ENCODE results near the gene ITGA5.

Gene ITGA5

DNA sequence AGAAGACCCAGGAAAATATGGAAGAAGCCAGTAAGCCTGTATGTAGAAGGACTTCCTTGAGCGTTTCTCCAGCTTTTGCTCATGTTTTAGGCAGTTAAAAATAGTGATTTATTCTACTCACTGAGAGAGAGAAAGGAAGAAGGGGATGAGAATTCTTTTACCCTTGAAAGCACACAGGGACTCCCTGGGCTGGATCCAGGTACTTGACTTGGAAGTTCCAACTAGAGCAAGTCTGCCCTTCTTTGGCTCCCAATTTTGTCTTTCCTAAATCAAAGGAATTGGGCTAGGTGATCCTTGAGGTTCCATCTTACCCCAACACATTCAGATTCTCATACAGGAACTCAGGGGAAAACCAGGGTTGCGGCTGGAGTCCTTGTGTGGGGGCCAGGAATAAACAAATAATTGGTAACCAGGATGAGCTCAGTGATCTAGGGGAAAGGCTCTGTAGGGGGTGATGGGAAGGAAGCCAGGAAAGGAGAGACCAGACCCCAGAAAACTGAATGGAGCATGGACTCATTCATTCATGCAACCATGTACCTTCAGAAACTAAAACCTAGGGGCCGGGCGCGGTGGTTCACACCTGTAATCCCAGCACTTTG, 11.5 kb upstream of the ITGA5 start:
- DNase-seq, result no peak

DNA sequence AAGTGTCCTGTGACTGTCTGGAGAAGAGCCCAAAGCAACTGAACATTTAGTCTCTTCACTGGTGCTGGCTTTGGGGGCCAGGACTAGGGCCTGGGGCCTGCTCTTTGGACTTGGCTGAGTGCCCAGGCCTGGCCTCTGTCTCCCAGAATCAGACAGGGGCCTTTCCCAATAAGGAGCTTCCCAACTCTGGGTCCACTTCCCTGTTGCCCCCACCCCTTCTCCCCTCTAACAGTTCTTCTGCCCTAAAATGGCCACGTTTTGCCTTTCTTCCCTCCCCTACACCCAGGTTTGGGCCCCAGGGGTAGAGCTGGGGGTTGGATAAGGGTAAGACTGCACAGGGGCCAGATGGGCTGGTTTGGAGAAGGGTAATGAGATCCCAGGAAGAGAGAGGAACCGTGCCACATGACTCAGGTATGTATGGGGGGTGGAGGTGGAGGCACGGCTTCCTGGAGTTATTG, 10.0 kb upstream of the ITGA5 start:
- no peak for DNase-seq

DNA sequence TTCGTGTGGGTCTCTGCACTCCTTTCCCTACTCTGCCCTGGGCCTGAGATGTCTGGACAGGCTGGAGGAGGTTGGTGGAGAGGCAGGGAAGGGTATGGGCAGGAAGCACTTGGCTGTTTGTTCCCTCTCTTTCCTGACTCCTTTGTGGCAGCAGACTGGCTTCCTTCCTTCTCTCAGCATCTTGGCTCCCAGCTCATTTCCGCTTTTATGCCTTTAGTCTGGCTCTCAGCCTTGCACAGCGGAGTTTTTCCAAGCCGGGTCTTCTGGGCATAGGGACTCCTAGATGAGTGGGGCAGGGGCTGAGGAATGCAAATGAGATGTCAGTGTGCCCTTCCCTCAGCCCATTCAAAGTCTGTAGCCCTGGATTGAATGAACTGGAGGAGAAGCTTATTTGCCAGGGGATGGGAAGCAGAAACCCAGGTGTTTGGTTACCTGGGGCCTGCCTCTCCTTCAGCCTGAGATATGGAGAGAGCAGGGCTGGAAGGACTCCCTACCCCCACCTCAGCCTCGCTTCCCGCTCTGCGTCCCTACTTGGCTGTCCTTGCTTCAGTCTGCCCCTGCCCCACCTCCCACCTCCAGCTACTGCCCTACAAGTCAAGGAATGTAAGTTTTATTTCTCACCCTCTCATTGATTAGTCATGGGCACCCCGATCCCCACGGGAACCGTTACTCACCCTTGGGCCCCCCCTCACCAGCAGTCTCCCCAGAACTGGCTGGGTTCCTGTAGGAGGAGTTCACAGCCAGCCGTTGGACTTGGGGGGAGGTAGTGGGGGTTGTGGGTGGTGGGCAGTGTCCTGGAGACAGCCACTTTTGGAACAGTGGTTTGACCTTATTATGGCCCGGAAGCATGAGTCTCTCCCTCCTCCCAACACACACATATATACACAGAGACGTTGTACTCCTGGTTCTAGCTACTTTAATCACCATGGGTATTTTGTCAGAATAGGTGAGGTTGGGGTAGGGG, 9.3 kb upstream of the ITGA5 start:
- no peak for DNase-seq

DNA sequence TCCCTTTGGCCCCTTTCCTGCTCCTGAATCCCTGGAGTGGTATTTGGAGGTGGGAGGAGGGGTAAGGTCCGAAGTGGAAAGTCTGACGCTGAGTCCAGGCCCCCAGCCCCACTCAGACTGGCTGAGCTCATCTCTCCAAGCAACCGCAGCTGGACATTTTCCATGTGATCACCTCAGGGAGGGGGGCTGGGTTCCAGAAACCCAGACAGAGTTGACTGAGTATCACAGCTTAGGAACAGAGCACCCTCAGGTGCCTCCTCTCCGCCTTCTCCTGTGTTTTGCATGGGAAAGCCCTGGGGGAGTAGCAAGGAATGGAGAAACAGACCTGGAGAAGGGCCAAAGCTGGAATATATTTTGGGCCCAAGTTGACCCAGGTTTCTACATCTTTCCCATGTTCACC, 8.0 kb upstream of the ITGA5 start:
- DNase-seq, result no peak

DNA sequence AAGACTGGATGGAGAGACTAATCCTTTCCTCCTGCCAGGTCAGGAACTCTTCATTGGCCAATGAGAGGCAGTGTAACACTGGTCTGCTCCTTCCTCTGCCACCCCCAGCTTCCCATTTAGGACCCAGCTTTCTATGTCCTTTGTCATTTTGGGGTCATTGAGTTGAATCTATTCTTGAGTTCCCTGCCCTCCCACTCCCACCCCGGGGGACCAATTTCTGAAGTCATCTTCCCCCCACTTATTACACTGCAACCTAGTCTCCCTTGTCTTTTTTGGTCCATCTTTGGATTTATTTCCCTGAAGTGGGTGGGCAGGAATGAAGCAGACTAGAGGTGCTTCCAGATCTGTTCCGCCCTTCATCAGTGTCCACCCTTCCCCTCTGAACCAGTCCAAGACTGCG, 7.6 kb upstream of the ITGA5 start:
- DNase-seq, result no peak

DNA sequence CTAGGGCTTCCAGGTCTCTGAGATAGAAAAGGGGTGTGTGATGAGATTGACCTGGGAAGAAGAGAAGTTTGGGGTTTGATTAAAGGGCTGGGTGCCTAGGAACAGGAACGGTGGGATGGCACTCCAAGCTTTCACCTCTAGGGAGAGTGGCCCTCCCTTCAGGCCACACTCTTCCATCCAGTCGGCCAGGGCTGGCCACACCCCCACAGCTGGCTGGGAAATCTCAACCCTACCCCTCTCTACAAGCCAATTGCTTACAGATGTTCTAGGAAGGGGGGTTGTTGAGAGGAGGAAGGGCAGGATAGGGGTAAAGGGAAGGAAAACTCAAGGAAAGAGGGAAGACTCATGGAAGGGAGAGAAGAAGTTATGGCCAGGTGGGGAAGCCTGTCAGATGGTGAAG, 6.6 kb upstream of the ITGA5 start:
- DNase-seq, result no peak

DNA sequence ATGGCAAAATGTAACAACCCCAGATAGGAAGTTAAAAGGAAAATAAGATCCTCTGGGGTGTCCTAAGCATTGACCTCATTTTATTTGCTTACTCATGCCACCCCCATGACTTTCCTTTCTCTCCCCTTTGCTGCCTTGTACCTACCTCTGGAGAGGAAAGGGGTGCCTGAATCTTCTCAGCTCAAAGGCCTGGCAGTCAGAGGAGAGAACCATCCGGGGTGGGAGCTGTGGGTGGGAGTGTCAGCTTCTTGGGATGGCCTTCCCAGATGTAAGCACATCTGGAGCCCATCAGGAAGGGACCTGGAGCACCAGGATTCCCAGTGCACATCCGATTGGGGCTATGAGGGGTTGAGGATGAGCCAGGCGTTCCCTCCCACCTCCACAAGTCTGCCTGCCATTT, 5.2 kb upstream of the ITGA5 start:
- no peak for DNase-seq

DNA sequence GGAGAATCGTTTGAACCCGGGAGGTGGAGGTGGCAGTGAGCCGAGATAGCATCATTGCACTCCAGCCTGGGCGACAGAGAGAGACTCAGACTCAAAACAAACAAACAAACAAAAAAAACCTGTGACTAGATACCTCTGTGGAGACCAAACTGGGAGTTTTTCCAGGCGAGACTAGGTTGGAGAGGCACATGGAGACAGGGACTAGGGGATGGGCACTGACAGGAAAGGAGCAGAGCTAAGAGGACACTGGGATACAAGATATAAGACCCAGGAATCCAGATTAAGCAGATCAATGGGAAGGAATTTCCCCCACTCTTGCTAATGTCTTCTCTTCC, 4.7 kb upstream of the ITGA5 start:
- DNase-seq, result no peak

DNA sequence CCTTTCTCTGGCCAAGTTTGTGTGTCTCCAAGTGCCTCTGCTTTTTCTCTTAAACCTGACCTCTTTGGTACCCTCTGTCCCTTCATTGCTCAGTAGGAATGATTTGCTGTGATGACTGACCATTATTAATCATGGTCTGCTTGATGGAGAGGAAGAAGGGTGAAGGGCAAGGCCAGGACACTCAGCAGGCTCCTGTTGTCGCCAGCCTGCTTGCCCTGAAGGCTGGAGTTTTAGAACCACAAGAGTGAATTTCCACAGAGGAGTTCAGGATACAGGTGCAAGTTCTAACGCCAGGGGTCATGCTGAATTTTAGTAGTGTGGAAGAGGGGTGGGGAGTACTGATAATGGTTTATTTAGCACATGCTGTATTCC, 2.8 kb upstream of the ITGA5 start:
- no peak for DNase-seq

DNA sequence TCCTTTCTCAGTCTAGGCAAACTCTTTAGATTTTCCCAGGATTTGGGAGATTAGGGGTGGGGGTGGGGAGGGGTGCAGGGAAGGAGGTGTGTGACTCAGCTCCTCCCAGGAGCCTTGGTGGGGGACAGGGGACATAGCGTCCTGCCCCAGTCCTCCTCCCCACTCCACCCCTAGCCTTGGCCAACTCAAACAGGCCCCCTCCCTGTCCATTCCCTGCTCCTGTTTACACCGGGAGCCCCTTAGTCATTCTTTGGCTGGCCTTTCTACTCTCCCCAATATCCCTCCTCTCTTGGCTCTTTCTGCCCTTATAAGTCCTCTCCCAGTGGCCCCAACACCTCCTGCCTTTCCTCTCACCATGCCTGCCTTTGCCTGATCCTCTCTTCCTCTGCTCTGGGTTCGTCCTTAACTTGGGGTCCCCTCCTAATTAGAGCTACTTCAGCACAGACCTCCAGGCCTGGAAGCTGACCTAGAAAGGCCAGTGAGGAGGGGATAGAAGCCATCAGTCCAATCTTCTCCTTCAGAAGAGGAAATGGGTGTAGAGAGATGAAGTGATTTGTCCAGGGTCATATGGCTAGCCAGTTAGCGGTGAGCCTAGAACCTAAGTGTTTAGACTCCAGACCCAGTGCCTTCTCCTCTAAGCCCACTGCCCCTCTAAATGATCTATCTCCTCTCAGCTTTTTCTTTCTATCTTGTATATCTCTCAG, 2.3 kb upstream of the ITGA5 start:
- no peak for DNase-seq

DNA sequence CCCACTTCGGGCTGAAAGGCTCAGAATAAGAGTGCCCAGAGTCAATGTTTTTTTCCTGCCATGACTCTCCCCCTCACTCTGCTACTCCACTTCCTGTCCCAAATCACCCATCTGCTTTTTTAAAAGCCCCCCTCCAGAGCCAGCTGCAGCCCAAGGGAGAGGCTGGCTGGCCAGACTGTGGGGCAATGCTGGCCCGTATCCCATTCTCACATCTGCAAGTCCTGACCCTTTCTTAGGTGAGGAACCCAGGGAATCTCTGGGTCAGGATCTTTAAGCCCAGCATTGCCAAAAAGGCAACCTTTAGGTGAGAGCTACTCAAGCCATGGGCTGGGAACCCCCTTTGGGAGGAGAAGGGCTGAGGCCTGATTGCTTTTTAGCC, 1.7 kb upstream of the ITGA5 start:
- DNase-seq, result no peak

DNA sequence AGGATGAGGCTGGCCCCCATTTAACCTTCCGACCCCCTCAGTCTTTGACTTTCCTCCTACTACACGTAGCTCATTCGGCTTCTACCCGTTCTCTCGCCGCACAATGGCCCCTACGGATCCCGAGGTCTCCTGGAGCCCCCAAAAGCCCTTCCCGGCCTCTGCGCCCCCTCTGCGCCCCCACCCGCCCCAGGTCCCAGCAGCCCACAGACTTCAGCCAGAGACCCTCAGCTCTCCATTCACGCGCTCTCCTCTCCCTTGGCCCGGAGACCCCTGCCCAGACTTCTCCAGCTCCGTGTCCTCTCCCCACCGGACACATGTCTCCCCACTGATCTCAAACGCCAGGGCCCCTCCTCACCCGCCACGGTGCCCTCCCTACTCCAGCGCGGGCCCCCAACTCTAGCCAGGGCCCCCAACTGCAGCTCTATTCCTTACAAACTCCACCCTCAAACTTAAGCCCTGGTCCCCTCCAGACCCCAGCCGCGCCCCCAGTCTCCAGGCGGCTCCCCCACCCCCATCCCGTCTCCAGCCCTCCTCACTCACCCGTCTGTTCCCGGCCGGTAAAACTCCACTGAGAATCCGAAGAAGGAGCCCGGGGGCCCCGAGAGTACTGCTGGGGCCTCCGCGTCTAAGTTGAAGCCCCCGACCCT, 502 bp downstream of the ITGA5 start:
- DNase-seq, result no peak

DNA sequence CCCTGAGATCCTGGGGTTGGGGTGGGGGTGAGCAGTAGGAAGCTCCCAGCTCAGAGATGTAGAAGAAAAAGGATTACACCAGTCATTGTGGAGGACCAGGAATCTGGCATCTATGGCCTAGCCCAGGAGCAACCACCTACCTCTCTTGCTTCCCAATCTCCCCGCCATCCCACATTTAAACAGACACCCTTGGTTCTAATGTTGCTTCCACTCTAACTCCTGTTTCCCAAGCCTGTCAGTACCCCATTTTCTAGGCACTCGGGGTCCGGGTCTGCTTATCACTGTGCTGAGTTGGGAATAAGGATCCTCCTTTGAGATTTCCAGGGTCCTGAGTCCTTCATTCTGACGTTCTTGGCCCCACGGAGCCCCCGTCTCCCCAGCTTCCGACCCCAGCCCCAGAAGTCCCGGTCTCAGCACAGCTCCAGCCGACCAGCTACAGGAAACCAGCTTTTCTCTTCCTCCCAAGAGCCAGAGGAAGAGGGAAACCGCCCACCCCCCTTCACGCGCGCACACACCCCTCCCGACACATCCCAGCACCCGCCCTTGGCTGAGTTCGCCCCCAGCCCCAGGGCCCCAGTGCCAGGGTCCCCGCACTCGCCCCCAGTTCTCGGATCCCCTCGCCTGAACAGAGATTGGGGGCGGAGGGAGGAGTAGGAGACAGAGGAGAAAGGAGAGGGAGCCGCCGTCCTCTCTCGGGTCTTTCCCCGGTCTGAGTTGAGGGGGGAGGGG, 1.2 kb downstream of the ITGA5 start:
- DNase-seq, result no peak

DNA sequence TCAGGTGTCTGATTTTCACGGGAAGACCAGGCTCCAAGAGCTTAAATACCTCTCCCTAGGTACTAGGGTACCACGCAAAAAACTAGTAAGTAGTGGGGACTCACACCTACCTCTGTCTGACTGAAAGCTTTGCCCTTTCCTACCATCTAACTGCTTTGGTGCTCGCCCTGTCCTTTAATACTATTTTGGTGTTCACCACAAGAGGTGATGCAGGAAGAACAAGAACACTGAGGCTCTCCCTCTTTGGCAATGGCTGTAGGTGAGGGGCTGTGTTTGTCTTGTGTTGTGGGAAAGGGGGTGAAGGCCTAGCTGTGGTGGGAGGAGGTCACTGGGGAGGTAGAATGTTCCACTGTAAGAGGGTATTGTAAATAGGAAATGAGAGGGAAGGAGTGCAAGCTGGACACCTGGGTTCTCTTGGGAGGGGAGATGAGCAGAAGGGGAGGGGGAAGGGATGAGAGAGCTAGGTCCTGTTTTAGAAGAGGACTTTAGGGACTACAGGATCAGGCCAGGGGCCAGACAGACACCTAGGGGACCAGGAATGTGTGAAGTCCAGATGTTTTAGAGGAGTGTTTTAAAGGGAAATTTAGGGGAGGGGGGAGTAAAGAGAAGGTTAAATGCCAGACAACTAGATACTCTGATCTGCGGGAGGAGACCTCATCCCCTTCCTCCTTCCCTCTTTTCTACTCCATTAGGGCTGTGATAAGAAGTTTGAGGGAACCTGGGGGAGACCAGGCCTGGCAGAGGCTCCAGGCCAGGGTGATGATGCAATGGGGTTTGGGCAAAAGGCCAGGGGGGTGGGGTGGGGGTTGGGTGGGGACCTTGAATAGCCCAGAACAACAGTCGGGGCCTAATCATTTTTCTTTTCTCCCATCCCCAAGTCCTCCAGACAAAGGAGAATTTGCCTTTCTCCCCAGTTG, 2.1 kb downstream of the ITGA5 start:
- no peak for DNase-seq

DNA sequence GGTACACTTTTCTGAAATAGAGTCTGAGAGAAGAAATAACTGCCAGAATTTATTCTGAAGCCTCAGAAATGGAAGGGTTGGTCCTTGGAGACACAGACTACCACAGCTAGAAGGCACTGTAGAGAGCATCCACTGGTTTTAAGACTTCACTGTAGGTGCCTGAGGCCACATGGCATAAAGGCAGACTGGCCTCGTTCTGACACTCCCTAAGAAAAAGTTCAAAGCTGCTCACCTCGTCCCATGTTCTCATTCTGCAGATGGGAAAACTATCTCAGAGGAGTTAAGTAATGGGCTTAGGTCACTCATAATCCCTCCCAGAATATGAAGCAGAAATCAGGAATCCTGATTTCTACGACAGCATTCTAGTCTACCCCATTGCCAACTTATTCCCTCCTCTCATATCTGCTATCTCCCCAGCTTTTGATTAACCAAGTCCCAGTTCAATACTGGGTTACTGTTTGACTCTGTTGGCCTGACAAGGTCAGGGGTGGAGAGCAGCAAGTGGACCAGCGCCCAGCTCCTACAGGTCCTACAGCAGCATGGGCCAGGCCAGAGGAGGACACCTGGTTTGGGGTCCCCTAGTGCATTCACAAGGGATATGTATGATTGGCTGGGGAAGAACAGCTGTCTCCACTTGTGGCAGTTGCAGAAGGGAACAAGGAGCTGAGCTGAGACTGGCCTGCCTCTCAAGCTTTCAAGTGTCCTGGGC, 3.7 kb downstream of the ITGA5 start:
- DNase-seq, result no peak

DNA sequence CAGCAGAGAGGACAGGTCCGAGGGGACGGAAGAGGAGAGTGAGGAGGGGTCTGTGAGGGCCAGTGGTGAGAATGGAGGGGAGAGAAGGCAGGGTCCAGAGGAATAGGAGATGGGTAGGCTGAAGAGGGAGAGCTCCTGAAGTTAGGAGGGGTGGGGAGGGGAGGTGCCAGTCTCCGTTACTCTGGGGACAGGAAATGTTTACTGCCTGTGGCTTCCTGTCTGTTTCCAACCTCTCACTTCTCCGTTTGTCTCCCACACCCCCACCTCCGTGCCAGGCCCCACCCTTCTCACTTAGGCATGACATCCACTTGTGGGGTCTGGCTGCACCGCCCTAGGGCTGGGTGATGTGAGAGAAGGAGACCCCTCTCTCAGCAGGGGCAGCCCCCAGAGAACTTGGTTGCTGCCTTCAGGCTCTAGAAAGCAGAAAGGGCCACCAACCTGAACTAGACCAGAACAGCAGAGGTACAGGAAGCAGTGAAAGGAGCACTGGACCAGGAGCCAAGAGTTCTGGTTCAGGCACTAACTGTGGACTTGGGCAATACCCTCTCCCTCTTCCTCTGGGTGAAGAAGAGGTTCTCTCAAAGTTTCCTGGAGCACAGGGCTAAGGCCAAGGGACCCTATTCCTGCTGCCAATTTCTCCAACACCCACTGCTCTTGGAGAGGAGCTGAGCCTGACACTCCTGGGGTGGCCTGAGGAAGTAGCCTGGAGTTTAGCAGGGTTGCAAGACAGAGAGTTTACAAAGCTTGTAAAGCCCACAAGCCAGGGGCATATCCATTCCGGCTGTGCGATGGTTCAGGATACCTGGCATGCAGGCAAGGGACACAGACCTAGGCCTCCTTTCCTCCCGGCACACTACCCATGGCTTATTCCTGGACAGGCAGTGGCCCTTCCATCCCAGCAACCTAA, 5.5 kb downstream of the ITGA5 start:
- DNase-seq, result no peak

DNA sequence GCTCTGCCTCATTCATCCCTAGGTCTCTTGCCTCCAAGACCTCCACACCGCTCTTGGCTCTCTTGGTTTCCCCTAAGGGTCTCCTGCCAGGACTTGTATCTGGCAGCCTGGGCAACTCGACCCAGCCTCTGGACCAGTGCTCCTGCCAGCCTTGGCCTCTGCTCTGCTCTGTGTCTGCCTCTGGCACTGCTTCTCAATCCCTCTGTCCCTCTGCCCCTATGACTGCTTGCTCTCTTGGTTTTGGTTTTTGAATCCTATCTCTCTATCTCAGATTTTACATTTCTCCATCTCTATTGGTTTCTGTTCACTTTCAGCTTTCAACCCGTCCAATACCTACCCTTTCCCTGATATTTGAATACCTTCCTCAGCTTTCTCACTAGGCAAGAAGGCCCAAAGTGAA, 6.3 kb downstream of the ITGA5 start:
- DNase-seq, result no peak

DNA sequence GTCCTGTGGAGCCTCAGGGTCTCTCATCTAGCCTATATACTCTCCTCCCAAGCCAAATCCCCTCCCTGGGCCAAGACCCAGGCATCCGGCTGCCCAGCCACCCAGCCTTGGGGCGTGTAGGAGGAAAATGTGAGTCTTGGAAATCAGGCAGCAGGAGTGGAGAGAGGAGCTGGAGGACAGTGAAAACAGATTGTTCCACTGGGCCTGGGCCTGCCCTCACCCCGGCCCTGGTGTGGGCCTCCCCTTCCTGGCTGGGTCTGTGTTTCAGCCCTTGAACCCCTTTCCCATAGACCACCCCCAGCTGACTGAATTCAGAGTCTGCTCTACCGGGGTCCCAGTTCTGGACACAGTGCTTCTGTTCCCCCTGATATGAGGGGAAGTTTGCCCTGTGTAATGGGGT, 6.7 kb downstream of the ITGA5 start:
- DNase-seq, result no peak

DNA sequence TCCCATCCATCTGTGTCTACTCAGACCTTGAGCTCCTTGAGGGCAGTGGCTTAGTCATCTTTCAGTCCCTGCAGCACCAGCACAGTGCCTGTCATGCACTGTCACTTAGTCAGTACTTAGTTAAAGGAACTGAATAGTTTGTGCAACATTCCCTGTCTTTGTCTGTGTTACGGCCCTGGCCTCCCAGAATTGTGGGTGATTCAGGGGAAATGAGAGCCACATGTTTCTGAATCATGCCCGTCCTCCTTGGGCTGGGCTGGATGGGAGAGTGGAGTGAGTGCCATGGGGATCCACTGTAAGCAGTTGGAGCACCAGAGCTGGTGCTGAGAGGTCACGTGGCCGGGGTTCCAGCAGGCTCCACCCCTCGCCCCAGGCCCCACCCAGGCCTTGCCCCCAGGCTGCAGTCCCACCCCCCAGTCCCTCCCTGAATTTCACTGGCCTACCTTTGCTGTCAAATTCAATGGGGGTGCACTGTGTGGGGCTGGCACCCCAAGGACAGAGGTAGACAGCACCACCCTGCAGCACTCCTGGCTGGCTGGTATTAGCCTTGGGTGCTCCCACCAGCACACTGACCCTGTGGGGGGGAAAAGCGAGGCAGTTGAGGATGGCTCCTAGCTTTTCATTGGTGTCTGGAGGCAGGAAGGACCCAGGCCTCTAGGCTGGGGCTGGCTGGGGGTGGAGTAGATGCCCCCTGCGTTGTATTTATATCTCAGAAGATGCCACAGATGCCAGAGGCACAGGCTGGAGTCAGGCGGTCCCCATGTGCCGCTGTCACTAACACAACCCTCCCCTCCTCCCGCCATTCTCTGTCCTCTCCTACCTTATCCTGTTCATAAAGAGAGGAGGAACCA, 7.5 kb downstream of the ITGA5 start:
- no peak for DNase-seq

Data from NCI-H1105 treated with DMSO at 0.1 percent for 48 hours (cell line).